Activated naive CD8-positive, alpha-beta T cell treated with anti-CD3 and anti-CD28 coated beads, Interleukin-2, amount 50 U/mL, for 24 hours (primary cell): ENCODE measurements around the gene KDM2A.

ENCODE experiments used
- ATAC-seq: fragments of 150-1000 bp; cut with Tn5 transposase; one replicate; pipeline ENCODE4 v1.10.0; 2021
- DNase-seq: peaks from one replicate; pipeline ENCODE4 v3.0.0; 2021
- H3K27ac Mint-ChIP-seq: one replicate; pipeline ENCODE4 v1.8.0; 2021; ENCODE audit warnings: mild to moderate bottlenecking, mixed read lengths
- H3K27me3 Mint-ChIP-seq: one replicate; pipeline ENCODE4 v1.8.0; 2021; ENCODE audit warnings: mixed read lengths
- H3K36me3 Mint-ChIP-seq: one replicate; pipeline ENCODE4 v1.8.0; 2021; ENCODE audit warnings: low read depth, mixed read lengths
- H3K4me1 Mint-ChIP-seq: one replicate; pipeline ENCODE4 v1.8.0; 2021; ENCODE audit warnings: mixed read lengths
- H3K4me3 Mint-ChIP-seq: one replicate; pipeline ENCODE4 v1.8.0; 2021; ENCODE audit warnings: mild to moderate bottlenecking, moderate library complexity, mixed read lengths
- H3K9me3 Mint-ChIP-seq: one replicate; pipeline ENCODE4 v1.8.0; 2021; ENCODE audit warnings: mixed read lengths

The KDM2A gene

GRCh38 chr11:67303132-67303834 lies 184.2 kb downstream of the KDM2A start, which contains the start of gene SSH3:
Gene SSH3 (plus strand): TSS chr11:67303530. CDS start chr11:67303626, 96 bp downstream.
- Mint-ChIP-seq H3K9me3 (no peaks in the 10 kb centered on the region), H3K4me1 (peaks cover 7% of the 10 kb centered on the region)
- DNase-seq: peak; percentile 53

GRCh38 chr11:67303835-67304411 lies 184.9 kb downstream of the KDM2A start:
- H3K27me3 Mint-ChIP-seq: no peaks in the 10 kb centered on the region
- peaks cover 2% of the 10 kb centered on the region for H3K36me3 Mint-ChIP-seq
- no peak overlapping the region for H3K27ac Mint-ChIP-seq
- peaks cover 5% of the 10 kb centered on the region for H3K4me1 Mint-ChIP-seq
- H3K4me3 Mint-ChIP-seq: peak overlapping the region; percentile 32
- ATAC-seq (peak; percentile 5), DNase-seq (no peak)
- no peaks in the 10 kb centered on the region for H3K9me3 Mint-ChIP-seq

More at GRCh38 chr11:67303132-67303834, 184.2 kb downstream of the KDM2A start, which contains the start of gene SSH3:
- no peak within 1 kb of the TSS for H3K27ac Mint-ChIP-seq
- ATAC-seq: peak; percentile 84
- H3K36me3 Mint-ChIP-seq: peaks cover 7% of the 10 kb centered on the region
- no peaks in the 10 kb centered on the region for H3K27me3 Mint-ChIP-seq
- peak within 1 kb of the TSS; percentile 32 for H3K4me3 Mint-ChIP-seq

- Mint-ChIP-seq H3K27me3 (no peaks in the 10 kb centered on the region), H3K4me1 (peaks cover 5% of the 10 kb centered on the region), H3K36me3 (no peaks in the 10 kb centered on the region), H3K4me3 (peak overlapping the region; percentile 32), H3K9me3 (no peaks in the 10 kb centered on the region), H3K27ac (peak overlapping the region; percentile 36)
- DNase-seq (no peak), ATAC-seq (no peak)
Measured at GRCh38 chr11:67304511-67305113, 185.5 kb downstream of the KDM2A start.

- H3K36me3 Mint-ChIP-seq: no peaks in the 10 kb centered on the region
- no peak overlapping the region for H3K27ac Mint-ChIP-seq
Measured at GRCh38 chr11:67306769-67307544, 187.9 kb downstream of the KDM2A start.

GRCh38 chr11:67307545-67308001 lies 188.5 kb downstream of the KDM2A start:
- Mint-ChIP-seq H3K4me1 (peaks cover 15% of the 10 kb centered on the region), H3K27ac (no peak overlapping the region), H3K9me3 (no peaks in the 10 kb centered on the region), H3K4me3 (no peak overlapping the region), H3K27me3 (no peaks in the 10 kb centered on the region), H3K36me3 (no peaks in the 10 kb centered on the region)
- DNase-seq (no peak), ATAC-seq (no peak)

More at GRCh38 chr11:67306769-67307544, 187.9 kb downstream of the KDM2A start:
- H3K27me3 Mint-ChIP-seq: no peaks in the 10 kb centered on the region
- no peaks in the 10 kb centered on the region for H3K9me3 Mint-ChIP-seq
- H3K4me1 Mint-ChIP-seq: peaks cover 11% of the 10 kb centered on the region
- ATAC-seq (no peak), DNase-seq (no peak)
- H3K4me3 Mint-ChIP-seq: no peak overlapping the region
